Testis (tissue), 3 donors: Measurements from ENCODE around the gene WDR38. TPM values are rescaled to one million over a fixed set of nuclear protein-coding genes. Genes with fewer than 3 reads are reported as not detected.

Experiments
- DNase-seq: peaks from one replicate; pipeline ENCODE4 v3.0.0-alpha.2; 2019
- H3K27ac ChIP-seq, 2 donors: fragments of 200-600 bp; sonication (generic); one replicate each; pipeline ENCODE4 v1.5.1; 2019
- H3K27me3 ChIP-seq: fragments of 200-600 bp; sonication (generic); one replicate; pipeline ENCODE4 v1.5.1; 2019
- H3K36me3 ChIP-seq: fragments of 200-600 bp; sonication (generic); one replicate; pipeline ENCODE4 v1.5.1; 2017; ENCODE audit warnings: low read depth; ENCODE audit errors: missing control alignments
- H3K4me1 ChIP-seq: fragments of 200-600 bp; sonication (generic); one replicate; pipeline ENCODE4 v1.5.1; 2019
- H3K4me3 ChIP-seq, 2 donors: fragments of 200-600 bp; sonication (generic); one replicate each; pipeline ENCODE4 v1.5.1; 2017 to 2019
- H3K9me3 ChIP-seq: fragments of 200-600 bp; sonication (generic); one replicate; pipeline ENCODE4 v1.5.1; 2017
- POLR2A ChIP-seq: fragments of 450-650 bp; IDR thresholded peaks from one replicate; pipeline ENCODE4 v1.6.1; 2017; ENCODE audit warnings: antibody characterized with exemption, mild to moderate bottlenecking, moderate library complexity
- WGBS, 2 donors: methylation state at CpG; one replicate each; pipeline ENCODE4 v1.1.5; 2018; 5-methylcytosine and 5-hydroxymethylcytosine counted together
- intact Hi-C: fragments of 100-400 bp; cut with DNase I; formaldehyde crosslinking; loops from one replicate; pipeline ENCODE4 v1.15.1; 2023; ENCODE audit warnings: low total_unique reads
- polyA plus RNA-seq: library from polyadenylated mRNA; stranded (reverse); fragments of 350-450 nt; fragmentation: Illumina TruSeq; extraction: RNeasy Lipid Tissue Mini Kit (QIAGEN cat#74804); gene quantifications from one replicate; pipeline ENCODE4 v1.2.3, GENCODE V29; 2014; ENCODE audit warnings: low read depth, low replicate concordance; ENCODE audit not compliant: insufficient read depth
- total RNA-seq, 2 donors: library from RNA; depleted of rRNA; stranded (reverse); fragments of >200 nt; gene quantifications; one replicate each; pipeline ENCODE4 v1.2.3, GENCODE V29; 2016
- TF ChIP-seq, protein P1 (sequence below), 3 experiments: fragments of 450-650 bp in 2 of 3; fragments of 200-600 bp in 1 of 3; sonication (generic) in 1 of 3; IDR thresholded peaks; one replicate each; pipeline ENCODE4 v1.5.1; 2016 to 2019; ENCODE audit warnings: antibody characterized with exemption in 3 of 3, mild to moderate bottlenecking in 2 of 3, moderate library complexity in 1 of 3

Gene WDR38
- total and polyA plus RNA-seq, 3 donors from 2014 or later: 3.2 to 11.8 (median 7.6) TPM

GRCh38 chr9:124813041-124813440 is 40.2 kb upstream of the WDR38 start:
- 92 to 95% methylated on average over 7 of the region's 7 CpGs for WGBS, 2 donors
- DNase-seq: no peak
- no peaks in the 10 kb centered on the region for H3K36me3 ChIP-seq
- TF ChIP-seq, protein P1, sequence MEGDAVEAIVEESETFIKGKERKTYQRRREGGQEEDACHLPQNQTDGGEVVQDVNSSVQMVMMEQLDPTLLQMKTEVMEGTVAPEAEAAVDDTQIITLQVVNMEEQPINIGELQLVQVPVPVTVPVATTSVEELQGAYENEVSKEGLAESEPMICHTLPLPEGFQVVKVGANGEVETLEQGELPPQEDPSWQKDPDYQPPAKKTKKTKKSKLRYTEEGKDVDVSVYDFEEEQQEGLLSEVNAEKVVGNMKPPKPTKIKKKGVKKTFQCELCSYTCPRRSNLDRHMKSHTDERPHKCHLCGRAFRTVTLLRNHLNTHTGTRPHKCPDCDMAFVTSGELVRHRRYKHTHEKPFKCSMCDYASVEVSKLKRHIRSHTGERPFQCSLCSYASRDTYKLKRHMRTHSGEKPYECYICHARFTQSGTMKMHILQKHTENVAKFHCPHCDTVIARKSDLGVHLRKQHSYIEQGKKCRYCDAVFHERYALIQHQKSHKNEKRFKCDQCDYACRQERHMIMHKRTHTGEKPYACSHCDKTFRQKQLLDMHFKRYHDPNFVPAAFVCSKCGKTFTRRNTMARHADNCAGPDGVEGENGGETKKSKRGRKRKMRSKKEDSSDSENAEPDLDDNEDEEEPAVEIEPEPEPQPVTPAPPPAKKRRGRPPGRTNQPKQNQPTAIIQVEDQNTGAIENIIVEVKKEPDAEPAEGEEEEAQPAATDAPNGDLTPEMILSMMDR (IDR thresholded peaks at IDR 0.05): no peak
- TF ChIP-seq POLR2A: no peak
- no peaks in the 10 kb centered on the region for H3K4me1 ChIP-seq
- no peaks in the 10 kb centered on the region for H3K9me3 ChIP-seq
- no peak overlapping the region for H3K4me3 ChIP-seq
- H3K27me3 ChIP-seq: no peaks in the 10 kb centered on the region
- H3K27ac ChIP-seq: no peak overlapping the region
- intact Hi-C loops: no loop called here

GRCh38 chr9:124813501-124814163 is 39.6 kb upstream of the WDR38 start:
- intact Hi-C loops: no loop called here
- Histone ChIP-seq H3K4me1 (no peaks in the 10 kb centered on the region), H3K4me3 (no peak overlapping the region), H3K9me3 (no peaks in the 10 kb centered on the region), H3K27me3 (no peaks in the 10 kb centered on the region), H3K27ac (no peak overlapping the region), H3K36me3 (no peaks in the 10 kb centered on the region)
- no peak for DNase-seq
- no peak for TF ChIP-seq POLR2A
- TF ChIP-seq, protein P1 (IDR thresholded peaks at IDR 0.05): no peak
- 88 to 90% methylated on average over 11 of the region's 11 CpGs for WGBS, 2 donors

GRCh38 chr9:124814164-124814535 is 39.1 kb upstream of the WDR38 start:
- TF ChIP-seq POLR2A: no peak
- TF ChIP-seq, protein P1 (IDR thresholded peaks at IDR 0.05): no peak
- no peaks in the 10 kb centered on the region for H3K27me3 ChIP-seq
- H3K4me1 ChIP-seq: no peaks in the 10 kb centered on the region
- DNase-seq: no peak
- no peak overlapping the region for H3K27ac ChIP-seq
- H3K36me3 ChIP-seq: no peaks in the 10 kb centered on the region
- 79 to 81% methylated on average over 5 of the region's 5 CpGs for WGBS, 2 donors
- H3K9me3 ChIP-seq: no peaks in the 10 kb centered on the region
- no peak overlapping the region for H3K4me3 ChIP-seq
- intact Hi-C loops: no loop called here

GRCh38 chr9:124815601-124816000 is 37.7 kb upstream of the WDR38 start:
- 92% methylated on average over 5 of the region's 5 CpGs for WGBS, 2 donors
- no peaks in the 10 kb centered on the region for H3K36me3 ChIP-seq
- intact Hi-C loops: no loop called here
- no peaks in the 10 kb centered on the region for H3K4me1 ChIP-seq
- H3K4me3 ChIP-seq: no peak overlapping the region
- no peak for DNase-seq
- H3K27ac ChIP-seq: no peak overlapping the region
- no peaks in the 10 kb centered on the region for H3K27me3 ChIP-seq
- no peaks in the 10 kb centered on the region for H3K9me3 ChIP-seq
- no peak for TF ChIP-seq POLR2A
- TF ChIP-seq, protein P1 (IDR thresholded peaks at IDR 0.05): no peak
